C4-2B (cell line): ENCODE measurements around the gene TMEM86B.

Experiments used
- H3K27ac ChIP-seq: fragments of 450-650 bp; 2 replicates; pipeline ENCODE4 v1.5.1; 2017
- ZFX ChIP-seq: fragments of 450-650 bp; IDR thresholded peaks from 2 replicates; pipeline ENCODE4 v1.6.1; 2017
- TF ChIP-seq, protein P1 (sequence below): fragments of 450-650 bp; conservative IDR thresholded peaks from 2 replicates; pipeline ENCODE4 v1.5.1; 2017; ENCODE audit warnings: mild to moderate bottlenecking

Gene TMEM86B

DNA sequence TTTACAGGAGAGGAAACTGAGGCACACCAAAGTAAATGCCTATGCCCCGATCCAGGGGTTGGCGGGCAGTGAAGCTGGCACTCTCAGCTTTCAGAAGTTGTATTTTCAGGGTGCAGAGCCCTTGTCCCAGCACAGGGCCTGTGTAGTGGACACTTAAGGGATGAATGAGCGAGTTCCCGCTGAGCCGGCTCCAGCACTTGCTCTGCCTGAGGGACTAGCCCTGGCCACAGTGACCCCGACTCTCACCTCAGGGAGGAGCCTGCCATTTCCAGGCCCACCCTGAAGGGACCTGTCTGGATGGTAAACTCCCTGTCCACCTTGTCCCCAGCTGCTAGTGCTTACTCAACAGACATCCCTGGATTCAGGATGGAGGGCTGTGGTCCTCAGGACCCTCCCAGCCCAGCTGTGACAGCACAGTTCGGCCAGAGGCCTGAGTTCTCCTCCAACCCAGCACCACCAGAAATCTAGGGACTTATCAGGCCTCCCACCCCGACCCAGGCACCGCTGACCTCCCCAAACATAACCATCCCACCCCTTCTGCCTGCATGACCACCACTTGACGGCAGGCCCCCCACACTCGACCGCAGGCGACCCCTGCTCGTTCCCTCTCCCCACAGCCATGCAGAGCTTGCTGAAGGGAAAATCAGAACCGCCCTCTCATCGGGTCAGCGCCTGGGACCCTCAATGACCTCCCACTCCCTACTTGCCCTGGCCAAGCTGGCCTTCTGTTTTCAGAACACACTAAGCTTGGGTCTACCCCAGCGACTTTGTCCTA, 21.9 kb upstream of the TMEM86B start:
- TF ChIP-seq, protein P1, sequence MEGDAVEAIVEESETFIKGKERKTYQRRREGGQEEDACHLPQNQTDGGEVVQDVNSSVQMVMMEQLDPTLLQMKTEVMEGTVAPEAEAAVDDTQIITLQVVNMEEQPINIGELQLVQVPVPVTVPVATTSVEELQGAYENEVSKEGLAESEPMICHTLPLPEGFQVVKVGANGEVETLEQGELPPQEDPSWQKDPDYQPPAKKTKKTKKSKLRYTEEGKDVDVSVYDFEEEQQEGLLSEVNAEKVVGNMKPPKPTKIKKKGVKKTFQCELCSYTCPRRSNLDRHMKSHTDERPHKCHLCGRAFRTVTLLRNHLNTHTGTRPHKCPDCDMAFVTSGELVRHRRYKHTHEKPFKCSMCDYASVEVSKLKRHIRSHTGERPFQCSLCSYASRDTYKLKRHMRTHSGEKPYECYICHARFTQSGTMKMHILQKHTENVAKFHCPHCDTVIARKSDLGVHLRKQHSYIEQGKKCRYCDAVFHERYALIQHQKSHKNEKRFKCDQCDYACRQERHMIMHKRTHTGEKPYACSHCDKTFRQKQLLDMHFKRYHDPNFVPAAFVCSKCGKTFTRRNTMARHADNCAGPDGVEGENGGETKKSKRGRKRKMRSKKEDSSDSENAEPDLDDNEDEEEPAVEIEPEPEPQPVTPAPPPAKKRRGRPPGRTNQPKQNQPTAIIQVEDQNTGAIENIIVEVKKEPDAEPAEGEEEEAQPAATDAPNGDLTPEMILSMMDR, result no peak
- no peak for TF ChIP-seq ZFX
- no peak overlapping the region for H3K27ac ChIP-seq

DNA sequence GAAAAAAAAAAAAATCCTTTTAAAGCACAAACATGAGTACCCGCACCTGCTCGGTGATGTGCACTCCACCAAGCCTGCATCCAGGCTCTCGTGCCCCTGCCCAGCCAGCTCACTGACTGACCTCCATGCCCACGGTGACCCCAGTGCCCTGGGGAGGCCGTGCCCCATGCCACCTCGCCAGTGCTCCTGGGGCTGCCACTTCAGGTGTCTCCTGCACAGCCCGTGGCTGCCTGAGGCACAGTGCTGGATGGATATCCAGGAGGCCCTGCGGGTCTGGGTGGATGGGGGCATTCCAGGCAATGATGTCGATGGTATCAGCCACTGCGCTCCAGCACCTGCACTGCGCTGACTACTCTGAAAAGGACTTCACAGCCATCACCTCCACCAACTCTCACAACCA, 21.3 kb upstream of the TMEM86B start:
- no peak overlapping the region for H3K27ac ChIP-seq
- TF ChIP-seq ZFX, result no peak
- TF ChIP-seq, protein P1, result no peak

DNA sequence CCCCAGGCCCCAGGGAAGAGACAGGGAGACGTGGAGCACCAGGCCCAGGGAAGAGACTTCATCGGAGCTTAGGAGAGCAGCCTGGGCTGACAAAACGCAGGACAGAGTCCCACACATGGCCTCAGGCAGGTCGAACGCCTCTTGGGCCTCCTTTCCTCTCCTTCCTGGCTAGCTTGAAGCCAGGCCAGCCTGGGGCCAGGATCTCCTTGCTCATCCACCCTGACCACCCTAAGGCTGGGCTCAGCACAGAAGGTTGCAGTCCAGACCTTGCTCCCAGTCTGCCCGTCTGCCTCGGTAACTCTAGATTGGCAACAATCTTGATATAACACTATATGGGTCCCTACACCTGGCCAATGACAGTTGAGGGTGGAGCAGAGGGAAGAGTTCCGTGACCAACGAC, 20.1 kb upstream of the TMEM86B start:
- no peak overlapping the region for H3K27ac ChIP-seq
- no peak for TF ChIP-seq ZFX
- TF ChIP-seq, protein P1, result no peak

DNA sequence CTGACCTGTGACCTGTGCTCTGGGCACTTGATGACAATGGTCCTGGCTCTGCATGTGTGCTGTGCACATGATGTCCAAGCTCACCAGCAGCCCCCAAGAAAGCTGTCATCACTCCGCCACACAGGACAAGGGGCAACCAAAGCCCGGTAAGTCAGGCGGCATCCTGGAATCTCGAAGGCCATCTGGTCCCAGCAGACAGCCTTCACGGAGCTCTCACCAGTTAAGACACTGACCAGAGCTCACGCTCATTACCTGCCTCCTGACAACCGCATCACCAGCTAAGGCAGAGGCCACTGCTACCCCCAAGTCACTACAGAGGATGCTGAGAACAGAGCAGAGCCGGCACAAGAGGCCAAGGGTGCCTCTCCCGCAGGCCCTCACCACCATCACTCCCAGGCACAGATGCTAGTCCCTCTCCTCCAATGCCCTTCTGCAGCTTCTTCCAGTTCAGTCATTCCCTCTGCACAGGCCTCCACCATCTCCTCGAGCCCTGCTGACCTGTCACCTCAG, 19.7 kb upstream of the TMEM86B start:
- TF ChIP-seq ZFX, result no peak
- TF ChIP-seq, protein P1, result no peak
- H3K27ac ChIP-seq, result no peak overlapping the region

DNA sequence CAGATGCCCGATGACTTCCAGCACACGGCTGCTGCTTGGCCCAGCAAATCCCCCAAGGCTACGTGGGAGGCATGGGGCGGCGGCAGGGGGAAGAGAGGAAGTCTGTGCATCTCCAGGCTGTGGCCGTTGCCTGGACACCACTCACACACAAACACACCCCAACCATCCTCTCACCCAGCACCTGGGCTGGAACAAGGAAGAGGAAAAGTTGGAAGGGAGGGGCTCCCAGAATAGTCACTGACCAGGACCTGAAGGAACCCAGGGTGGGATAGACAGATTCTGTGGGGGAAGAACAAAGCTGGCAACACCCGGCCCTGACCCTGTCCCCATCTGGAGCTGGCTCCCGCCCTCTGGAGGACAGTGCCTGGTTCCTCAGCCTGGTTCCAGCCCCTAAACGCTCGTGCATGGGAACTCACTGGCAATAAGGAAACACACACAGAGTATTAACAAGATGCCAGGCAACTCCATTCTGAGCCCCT, 19.1 kb upstream of the TMEM86B start:
- TF ChIP-seq, protein P1, result no peak
- TF ChIP-seq ZFX, result no peak
- H3K27ac ChIP-seq, result no peak overlapping the region

DNA sequence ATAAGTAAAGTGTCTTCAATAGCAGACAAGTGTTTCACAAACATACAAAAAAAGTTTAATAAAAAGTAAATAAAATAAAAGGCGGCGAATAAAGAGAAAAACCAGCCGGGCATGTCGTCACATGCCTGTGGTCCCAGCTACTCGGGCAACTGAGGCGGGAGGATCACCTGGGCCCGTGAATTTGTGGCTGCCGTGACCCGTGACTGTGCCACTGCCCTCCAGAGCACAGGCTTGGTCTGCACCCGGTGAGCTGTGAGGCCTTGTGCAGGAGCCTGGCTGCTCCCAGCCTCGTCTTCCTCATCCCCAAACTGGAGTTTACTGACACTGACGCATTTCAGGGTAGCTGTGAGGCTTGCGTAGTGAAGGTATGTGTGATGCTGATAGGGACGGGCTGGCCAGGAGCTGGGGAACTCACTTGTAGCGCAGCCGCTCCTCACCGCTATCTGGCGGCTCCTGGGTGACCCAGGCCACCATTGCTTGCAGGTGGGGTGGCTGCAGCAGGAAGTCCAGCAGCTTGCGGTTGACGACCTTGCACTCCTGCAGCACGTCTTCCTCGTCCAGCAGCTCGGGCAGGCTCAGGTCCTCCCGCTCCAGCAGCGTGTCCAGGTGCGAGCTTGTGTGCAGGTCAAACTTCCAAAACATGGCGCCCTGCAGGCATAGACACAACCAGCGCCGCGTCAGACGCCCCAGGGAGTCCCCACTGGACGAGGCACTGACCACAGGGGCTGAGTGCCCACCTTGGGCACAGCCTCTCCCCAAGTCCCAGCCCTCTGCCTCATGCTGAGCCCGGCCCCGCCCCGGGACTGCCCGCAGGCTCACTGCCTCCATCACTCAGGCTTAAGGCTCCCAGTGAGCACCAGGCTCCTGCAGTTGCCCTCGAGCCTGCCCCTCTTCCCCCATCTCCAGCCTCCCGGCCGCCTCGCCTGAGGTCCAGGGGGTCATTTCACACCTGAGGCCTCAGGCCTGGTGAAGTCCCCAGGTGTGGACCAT, 18.2 kb upstream of the TMEM86B start:
- TF ChIP-seq, protein P1, result no peak
- no peak for TF ChIP-seq ZFX

More for the DNA sequence above, 18.2 kb upstream of the TMEM86B start:
- H3K27ac ChIP-seq, result no peak overlapping the region
